Vagina (tissue), 2 donors: ENCODE measurements around the gene PAQR5. TPM values are rescaled to one million over a fixed set of nuclear protein-coding genes. Genes with fewer than 3 reads are reported as not detected.

Source experiments
- DNase-seq, 2 donors: peaks; one replicate each; pipeline ENCODE4 v3.0.0-alpha.2; 2017; ENCODE audit errors: extremely low spot score in 2 of 2
- H3K27ac ChIP-seq: fragments of 200-600 bp; sonication (generic); one replicate; pipeline ENCODE4 v1.5.1; 2019
- H3K27me3 ChIP-seq: fragments of 200-600 bp; sonication (generic); one replicate; pipeline ENCODE4 v1.5.1; 2019
- H3K36me3 ChIP-seq, 2 donors: fragments of 200-600 bp; sonication (generic); one replicate each; pipeline ENCODE4 v1.5.1; 2017 to 2019
- H3K4me1 ChIP-seq: fragments of 200-600 bp; sonication (generic); one replicate; pipeline ENCODE4 v1.5.1; 2019
- H3K4me3 ChIP-seq, 2 donors: fragments of 200-600 bp; sonication (generic); 1 replicate in 1 of 2; 2 replicates in 1 of 2; pipeline ENCODE4 v1.5.1; 2016 to 2019
- H3K9me3 ChIP-seq: fragments of 200-600 bp; sonication (generic); one replicate; pipeline ENCODE4 v1.5.1; 2019
- CTCF ChIP-seq, 3 experiments: fragments of 450-650 bp in 2 of 3; fragments of 200-600 bp in 1 of 3; sonication (generic) in 1 of 3; IDR thresholded peaks; one replicate each; pipeline ENCODE4 v1.5.1; 2017 to 2019; ENCODE audit warnings: antibody characterized with exemption in 3 of 3, mild to moderate bottlenecking in 2 of 3, moderate library complexity in 2 of 3
- POLR2A ChIP-seq, 2 donors: fragments of 450-650 bp; IDR thresholded peaks; one replicate each; pipeline ENCODE4 v1.6.1; 2017; ENCODE audit warnings: antibody characterized with exemption in 2 of 2, mild to moderate bottlenecking in 2 of 2, moderate library complexity in 2 of 2
- POLR2AphosphoS5 ChIP-seq, 2 donors: sonication (generic); formaldehyde crosslinking; IDR thresholded peaks; one replicate each; pipeline ENCODE4 v1.9.0; 2017; ENCODE audit warnings: antibody characterized with exemption in 2 of 2, mild to moderate bottlenecking in 2 of 2, low read depth in 1 of 2; ENCODE audit not compliant: insufficient read depth in 1 of 2
- intact Hi-C: fragments of 100-400 bp; cut with DNase I; formaldehyde crosslinking; loops from one replicate; pipeline ENCODE4 v1.15.1; 2023
- total RNA-seq: library from RNA; depleted of rRNA; stranded (reverse); fragments of >200 nt; gene quantifications from one replicate; pipeline ENCODE4 v1.2.3, GENCODE V29; 2016

Gene PAQR5
- total RNA-seq, 1 donor from 2014 or later = 9.1 TPM

GRCh38 chr15:69323893-69324430, 25.2 kb downstream of the PAQR5 start:
- Histone ChIP-seq H3K4me3 (no peak overlapping the region), H3K9me3 (no peaks in the 10 kb centered on the region), H3K36me3 (no peaks in the 10 kb centered on the region), H3K27me3 (no peaks in the 10 kb centered on the region), H3K27ac (no peak overlapping the region), H3K4me1 (no peaks in the 10 kb centered on the region)
- no peak for TF ChIP-seq POLR2A (IDR thresholded peaks at IDR 0.05)
- no peak for TF ChIP-seq CTCF (IDR thresholded peaks at IDR 0.05)
- TF ChIP-seq POLR2AphosphoS5 (IDR thresholded peaks at IDR 0.05; ENCODE audit: insufficient read depth in 1 of 2, low read depth in 1 of 2) = no peak
- intact Hi-C loops = no loop called here
- DNase-seq = no peak

- intact Hi-C loops = no loop called here
- no peaks in the 10 kb centered on the region for H3K36me3 ChIP-seq
- no peak overlapping the region for H3K27ac ChIP-seq
- no peak for TF ChIP-seq CTCF (IDR thresholded peaks at IDR 0.05)
- no peak for TF ChIP-seq POLR2AphosphoS5 (IDR thresholded peaks at IDR 0.05; ENCODE audit: insufficient read depth in 1 of 2, low read depth in 1 of 2)
- no peak for TF ChIP-seq POLR2A (IDR thresholded peaks at IDR 0.05)
- H3K27me3 ChIP-seq = no peaks in the 10 kb centered on the region
- DNase-seq = no peak
- H3K9me3 ChIP-seq = no peaks in the 10 kb centered on the region
- H3K4me1 ChIP-seq = no peaks in the 10 kb centered on the region
- no peak overlapping the region for H3K4me3 ChIP-seq
Measured at GRCh38 chr15:69324565-69324964, 25.9 kb downstream of the PAQR5 start.

GRCh38 chr15:69325456-69325971, 26.8 kb downstream of the PAQR5 start:
- no peaks in the 10 kb centered on the region for H3K27me3 ChIP-seq

GRCh38 chr15:69328080-69328479, 29.4 kb downstream of the PAQR5 start:
- DNase-seq = no peak
- Histone ChIP-seq H3K4me1 (no peaks in the 10 kb centered on the region), H3K27me3 (no peaks in the 10 kb centered on the region), H3K27ac (no peak overlapping the region), H3K9me3 (no peaks in the 10 kb centered on the region), H3K36me3 (no peaks in the 10 kb centered on the region), H3K4me3 (no peak overlapping the region)
- intact Hi-C loops = no loop called here
- no peak for TF ChIP-seq POLR2AphosphoS5 (IDR thresholded peaks at IDR 0.05; ENCODE audit: insufficient read depth in 1 of 2, low read depth in 1 of 2)
- TF ChIP-seq POLR2A (IDR thresholded peaks at IDR 0.05) = no peak
- no peak for TF ChIP-seq CTCF (IDR thresholded peaks at IDR 0.05)

More at GRCh38 chr15:69325456-69325971, 26.8 kb downstream of the PAQR5 start:
- H3K4me1 ChIP-seq = no peaks in the 10 kb centered on the region
- no peak for TF ChIP-seq POLR2A (IDR thresholded peaks at IDR 0.05)
- TF ChIP-seq POLR2AphosphoS5 (IDR thresholded peaks at IDR 0.05; ENCODE audit: insufficient read depth in 1 of 2, low read depth in 1 of 2) = no peak
- no peak for TF ChIP-seq CTCF (IDR thresholded peaks at IDR 0.05)
- no peak overlapping the region for H3K27ac ChIP-seq
- no peak overlapping the region for H3K4me3 ChIP-seq
- H3K36me3 ChIP-seq = no peaks in the 10 kb centered on the region
- intact Hi-C loops = no loop called here
- no peak for DNase-seq
- no peaks in the 10 kb centered on the region for H3K9me3 ChIP-seq

GRCh38 chr15:69328739-69329138, 30.0 kb downstream of the PAQR5 start:
- DNase-seq = no peak
- H3K4me3 ChIP-seq = no peak overlapping the region
- H3K4me1 ChIP-seq = no peaks in the 10 kb centered on the region
- no peaks in the 10 kb centered on the region for H3K9me3 ChIP-seq
- H3K27ac ChIP-seq = no peak overlapping the region
- intact Hi-C loops = no loop called here
- H3K36me3 ChIP-seq = no peaks in the 10 kb centered on the region
- no peaks in the 10 kb centered on the region for H3K27me3 ChIP-seq
- TF ChIP-seq POLR2A (IDR thresholded peaks at IDR 0.05) = no peak
- TF ChIP-seq CTCF (IDR thresholded peaks at IDR 0.05) = no peak
- TF ChIP-seq POLR2AphosphoS5 (IDR thresholded peaks at IDR 0.05; ENCODE audit: insufficient read depth in 1 of 2, low read depth in 1 of 2) = no peak
